Ammon's horn (tissue), 1 donor: Measurements from ENCODE around the gene ADD2.

Source experiments
- DNase-seq: peaks from one replicate; pipeline ENCODE4 v3.0.0-alpha.2; 2016; ENCODE audit warnings: low spot score

The ADD2 gene

DNA sequence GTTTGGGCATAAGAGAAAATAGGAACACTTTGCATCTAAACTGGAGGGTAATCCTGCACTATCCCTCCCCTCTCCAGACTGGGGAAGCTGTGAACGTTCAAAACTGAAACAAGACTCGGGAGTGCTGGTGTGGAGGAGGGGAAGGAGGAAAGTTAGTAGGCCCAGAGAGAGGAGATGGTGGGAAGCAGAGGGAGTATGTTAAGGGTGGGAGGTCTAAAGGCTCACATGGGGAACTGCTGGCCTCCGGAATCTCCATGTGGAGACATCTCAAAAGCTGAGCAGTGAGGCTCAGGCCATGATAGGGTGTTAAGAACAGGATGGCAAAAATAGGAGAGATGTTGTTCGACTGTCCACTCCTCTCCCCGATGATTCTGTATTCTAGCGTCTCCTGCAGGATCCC, 47.9 kb downstream of the ADD2 start:
- DNase-seq, result no peak

DNA sequence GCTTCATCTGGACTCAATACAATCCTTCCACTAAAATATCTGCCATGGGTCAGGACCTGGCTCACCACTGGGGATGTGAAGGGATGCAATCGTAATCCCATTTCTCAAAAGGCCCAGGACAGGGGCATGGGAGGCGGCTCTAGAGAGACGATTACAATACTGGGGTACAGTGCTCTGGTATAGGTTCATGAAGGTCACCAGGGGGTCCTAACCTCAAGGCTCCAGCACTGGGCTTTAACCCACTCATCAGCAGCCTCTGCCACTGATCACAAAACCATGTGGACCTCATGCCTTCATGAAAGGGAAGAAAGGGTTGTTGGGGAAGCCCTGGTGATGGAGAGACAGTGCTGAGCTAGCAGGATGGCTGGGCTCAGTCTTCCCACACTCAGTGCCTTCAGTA, 48.8 kb downstream of the ADD2 start:
- DNase-seq, result no peak

DNA sequence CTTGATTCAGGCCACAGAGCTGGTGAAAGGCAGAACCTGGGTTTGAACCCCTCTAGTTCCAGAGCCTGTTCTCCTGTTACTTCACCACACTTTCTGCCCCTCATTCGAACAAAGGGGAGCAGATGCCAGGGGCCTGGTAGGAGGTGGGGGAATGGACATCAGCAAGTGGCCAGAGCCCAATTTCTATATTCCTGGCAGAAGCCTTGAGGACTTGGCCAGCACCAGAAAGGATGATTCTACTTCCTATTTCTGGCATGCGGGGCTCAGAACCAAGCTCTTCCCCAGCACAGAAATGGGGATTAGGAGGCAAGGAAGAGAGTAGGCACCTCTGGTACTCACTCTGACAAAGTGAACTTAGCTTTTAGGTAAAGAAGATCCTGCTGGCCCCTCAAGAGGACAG, 49.3 kb downstream of the ADD2 start:
- no peak for DNase-seq

DNA sequence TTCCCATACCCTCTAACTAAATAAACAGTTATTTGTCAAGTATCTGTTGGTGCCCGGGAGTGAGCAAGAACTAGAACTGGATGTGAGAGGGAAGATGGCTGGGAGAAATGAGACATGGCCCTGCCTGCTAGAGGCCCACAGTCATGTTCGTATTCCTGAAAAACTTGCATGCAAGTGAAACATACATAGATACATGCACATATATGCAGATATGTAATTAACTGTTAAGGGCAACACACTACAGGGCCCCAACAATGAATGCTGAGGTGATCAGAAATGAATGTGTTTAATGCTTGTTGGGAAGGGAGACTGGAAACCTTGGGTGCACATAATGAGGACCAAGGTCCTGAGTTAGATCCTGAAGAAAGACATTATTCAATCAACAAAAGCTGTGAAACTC, 49.8 kb downstream of the ADD2 start:
- DNase-seq, result no peak

DNA sequence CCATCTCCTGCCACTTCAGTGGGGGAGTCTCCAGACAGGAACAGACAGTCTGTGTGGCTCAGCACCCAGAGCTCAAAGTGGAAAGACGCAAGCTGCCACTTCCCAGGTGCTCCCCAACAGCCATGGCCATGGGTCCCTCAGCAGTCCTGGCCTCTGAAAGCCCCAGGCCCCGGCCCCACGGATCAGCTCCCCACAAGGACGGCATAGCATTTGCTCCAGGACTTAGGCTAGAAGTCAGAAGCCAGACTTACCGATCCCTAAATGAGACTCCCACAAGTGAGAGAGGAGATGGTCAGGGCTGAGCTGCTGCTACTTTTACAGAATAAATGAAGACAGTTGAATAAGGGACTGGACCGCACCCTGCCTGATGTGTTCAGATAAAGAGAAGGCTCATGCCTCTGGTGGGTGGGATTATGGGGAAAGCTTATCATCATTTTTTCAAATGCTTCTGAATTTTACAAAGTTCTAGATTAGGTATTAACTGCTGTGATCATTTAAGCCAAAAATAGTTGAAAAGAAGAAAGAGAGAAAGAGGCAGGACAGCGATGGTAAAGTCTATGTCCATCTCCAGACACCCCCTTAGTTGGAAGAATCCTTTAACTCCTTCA, 50.5 kb downstream of the ADD2 start:
- DNase-seq, result no peak

DNA sequence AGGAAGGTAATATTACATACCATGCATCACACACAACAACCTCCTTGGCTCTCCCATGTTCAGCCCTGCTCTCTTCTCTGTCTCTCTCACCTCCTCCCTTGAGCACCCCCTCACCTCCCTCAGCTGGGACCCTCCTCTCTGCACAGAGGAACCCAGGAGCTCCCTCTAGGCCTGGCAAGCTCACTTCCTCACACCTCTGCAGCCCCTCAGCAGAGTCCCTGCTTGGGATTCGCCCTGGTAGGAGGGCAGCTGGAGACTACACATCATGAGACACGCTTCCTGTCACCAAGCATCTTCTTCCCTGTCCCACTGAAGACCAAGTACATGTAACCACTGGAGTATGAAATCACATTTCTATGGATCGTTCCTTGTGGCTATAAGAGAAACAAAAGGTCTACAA, 51.0 kb downstream of the ADD2 start:
- no peak for DNase-seq

DNA sequence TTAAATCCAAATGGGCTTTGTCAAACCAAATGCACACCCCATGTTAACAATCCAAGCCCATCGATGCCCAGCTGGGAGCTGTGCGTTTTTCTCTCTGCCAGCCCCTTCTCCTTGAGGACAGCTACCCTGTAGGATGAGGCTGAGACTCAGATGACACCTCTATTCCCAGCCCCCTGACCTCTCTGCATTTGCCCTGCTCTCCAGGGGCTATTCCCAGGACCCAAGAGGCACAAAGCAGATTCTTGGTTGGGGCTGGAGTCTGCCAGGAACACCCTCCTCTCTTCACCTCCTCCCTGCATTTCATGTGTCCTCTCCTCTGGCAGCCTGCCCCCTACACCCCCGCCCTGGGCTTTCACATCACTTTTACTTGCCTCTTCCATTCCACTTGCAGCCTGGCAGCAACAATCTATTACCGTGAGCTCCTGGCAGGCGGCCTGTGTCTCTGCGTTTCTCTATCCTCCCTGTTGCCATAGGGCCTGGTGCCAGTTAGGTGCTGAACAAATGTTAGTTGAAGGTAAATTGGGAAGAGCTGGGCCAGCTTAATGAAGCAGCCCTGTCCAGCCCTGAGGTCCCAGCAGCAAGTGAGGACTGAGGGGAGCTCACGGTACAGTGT, 51.8 kb downstream of the ADD2 start:
- no peak for DNase-seq

DNA sequence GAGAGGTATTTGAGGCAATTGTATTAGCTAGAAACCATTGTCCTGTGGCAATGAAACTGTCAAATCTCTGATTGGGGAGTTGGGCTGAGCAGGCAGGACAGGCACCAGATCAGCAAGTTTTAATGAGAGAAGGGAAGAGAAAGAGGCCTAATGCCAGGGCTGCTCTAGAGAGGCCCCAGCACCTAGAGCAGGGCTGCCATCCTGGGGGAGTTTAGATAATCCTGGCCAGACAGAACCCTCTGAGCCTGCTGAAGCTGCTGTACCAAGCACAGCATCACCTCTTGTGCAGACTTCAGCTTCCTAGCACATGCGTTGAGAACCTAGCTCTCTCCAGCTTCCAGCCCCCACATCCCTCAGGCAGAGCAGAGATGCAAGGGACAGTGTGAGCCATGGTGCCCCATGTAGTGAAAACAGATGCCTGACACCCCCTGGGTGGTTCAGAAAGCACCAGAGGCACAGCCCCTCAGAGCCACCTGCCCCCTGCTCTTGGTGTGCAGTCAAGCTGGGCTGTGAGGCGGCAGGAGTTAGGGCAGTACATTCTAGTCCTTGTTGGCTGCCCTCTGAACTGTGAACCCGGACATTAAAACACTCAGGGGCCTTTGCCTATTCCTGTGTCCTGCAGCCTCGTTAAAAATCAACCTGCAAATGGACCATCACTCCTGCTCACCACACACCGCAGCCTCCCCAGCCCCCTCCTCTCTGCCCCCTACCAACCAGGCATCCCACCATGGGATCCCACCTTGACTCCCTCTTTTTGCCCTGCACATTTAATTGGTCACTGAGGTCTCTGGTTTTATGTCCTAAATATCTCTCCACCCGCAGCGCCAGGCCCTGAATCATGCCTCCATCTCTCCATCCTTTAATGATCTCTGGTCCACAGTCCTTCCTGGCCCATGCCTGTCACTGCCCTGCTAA, 52.7 kb downstream of the ADD2 start:
- DNase-seq, result no peak

DNA sequence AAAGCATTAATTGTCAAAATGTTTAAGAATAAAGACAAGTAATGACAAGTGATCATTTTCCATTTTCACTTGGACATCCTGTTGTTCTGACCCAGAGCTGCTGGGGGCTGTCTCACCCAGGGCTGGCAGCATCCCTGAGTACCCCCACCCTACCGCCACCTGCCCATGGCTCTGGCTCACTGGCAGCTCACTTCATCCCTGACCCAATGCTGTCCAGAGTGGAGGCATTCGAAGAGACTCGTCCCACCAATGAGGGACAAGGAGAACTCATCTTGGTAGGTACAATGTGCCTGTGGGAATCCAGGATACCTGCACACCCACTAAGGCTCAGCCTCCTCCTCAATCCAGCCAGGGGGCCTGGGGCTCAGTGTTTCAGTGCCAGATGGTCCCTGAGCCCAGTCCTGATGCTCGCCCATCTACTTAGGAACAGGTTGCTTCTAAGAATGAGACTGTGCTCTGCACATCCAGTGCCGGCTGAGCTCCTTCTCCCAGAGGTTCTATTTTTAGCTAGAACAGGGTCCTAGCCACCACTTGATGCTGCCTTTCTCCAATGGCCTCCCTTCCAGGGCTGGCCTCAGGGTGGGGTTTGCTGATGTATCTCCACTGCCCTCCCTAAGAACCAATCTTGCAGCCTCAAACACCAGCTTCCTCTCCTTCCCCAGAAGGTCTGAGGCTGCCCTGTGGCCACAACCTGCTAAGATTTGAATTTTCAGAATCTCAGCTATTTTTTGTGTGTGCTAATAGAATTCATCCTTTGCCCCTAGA, 53.7 kb downstream of the ADD2 start:
- DNase-seq, result no peak

DNA sequence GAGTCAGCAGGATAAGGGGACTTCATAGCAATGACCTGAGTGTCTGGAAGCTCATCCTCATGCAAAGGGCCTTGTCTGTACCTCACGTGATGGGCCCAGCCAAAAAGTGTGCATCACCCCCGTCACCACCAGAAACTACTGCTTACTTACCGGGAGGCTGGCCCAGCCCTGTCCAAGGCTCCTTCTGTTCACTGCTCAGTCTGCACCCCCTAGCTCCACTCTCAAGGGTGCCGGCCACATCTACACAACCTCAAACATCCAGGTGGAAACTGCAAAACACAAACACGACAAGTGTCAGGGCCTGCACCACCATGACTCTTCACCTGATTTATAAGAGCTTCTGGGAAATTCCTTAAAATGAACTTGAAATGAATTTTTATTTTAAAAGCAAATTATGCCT, 55.1 kb downstream of the ADD2 start:
- no peak for DNase-seq

DNA sequence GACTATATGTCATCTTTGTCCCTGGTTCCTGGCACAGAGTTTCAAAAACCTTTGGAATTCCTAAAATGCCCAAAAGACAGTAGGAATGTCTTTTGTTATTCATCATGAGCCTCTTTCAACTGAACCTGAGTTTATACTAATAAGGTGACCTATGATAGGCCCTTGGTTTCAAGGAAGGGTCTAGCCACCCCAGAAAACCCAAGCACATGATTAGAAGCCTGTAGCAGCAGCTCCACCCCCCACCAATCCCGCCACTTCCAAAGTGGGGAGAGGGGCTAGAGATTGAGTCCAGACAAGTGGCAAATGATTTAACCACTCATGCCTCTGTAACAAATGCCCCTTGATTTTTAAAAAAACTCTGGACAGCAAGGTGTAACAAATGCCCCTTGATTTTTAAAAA, 56.8 kb downstream of the ADD2 start:
- DNase-seq, result no peak

DNA sequence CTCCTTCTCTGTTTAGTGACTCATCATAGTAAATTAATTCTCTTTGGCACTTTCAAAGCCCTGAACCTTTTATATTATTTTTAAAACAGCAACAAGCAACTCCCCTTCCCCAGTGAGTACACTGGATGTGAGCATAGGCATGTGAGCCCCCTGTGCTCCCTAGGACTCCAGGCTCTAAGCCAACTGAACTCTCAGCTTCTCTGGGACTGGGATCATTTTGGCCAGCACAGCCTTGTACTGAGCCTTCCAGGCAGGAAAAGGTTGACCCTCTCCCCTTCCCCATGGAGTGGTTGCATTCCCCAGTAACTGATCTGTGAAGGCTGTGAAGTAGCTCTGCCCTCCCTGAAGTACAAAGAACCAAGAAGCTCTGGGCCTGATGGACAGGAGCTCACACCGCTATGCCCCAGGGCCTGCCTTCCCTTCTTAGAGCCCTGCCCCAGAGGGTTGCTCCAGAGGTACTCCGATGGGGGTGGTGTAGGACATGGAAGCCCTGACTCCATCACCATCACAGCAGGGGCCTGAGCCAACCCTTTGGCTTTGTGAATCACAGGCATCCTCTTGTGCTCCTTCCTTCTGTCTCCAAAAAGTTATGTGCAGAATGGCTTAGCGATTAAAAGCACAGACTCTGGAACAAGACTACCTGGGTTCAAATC, 57.8 kb downstream of the ADD2 start:
- no peak for DNase-seq

DNA sequence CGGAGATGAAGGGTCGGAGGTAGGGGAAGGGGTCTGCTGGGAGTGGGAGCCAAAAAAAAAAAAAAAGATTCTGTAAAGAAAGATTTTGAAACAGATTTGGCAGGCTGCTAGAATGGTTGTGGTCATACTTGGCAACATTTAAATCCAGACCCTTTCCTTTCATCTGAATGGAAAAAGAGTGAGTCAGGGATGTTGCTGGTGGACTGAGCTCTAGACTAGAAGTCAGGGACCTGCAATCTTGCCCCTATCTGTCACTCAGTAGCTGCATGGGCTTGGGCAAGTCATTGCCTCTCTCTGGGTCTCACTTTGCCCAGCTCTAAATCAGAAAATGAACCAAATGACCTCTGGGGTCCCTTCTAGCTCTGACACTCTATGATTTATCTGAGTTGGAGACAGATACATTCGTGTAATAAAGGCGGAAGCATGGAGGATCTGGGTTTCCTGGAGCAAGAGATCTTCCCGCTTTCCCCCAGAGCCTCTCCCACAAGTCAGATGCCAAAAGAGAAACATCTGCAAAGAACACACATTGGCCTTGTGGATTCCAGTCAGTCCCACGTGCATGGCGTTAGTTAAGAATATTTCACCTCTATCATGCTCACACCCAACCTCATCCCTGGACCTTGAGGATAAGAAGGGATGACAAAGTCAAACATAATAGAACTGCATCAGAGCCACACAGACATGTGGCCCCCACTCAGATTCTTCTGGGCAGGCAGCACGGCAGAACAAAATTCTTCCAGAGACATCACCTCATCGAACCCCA, 58.5 kb downstream of the ADD2 start:
- DNase-seq, result no peak

DNA sequence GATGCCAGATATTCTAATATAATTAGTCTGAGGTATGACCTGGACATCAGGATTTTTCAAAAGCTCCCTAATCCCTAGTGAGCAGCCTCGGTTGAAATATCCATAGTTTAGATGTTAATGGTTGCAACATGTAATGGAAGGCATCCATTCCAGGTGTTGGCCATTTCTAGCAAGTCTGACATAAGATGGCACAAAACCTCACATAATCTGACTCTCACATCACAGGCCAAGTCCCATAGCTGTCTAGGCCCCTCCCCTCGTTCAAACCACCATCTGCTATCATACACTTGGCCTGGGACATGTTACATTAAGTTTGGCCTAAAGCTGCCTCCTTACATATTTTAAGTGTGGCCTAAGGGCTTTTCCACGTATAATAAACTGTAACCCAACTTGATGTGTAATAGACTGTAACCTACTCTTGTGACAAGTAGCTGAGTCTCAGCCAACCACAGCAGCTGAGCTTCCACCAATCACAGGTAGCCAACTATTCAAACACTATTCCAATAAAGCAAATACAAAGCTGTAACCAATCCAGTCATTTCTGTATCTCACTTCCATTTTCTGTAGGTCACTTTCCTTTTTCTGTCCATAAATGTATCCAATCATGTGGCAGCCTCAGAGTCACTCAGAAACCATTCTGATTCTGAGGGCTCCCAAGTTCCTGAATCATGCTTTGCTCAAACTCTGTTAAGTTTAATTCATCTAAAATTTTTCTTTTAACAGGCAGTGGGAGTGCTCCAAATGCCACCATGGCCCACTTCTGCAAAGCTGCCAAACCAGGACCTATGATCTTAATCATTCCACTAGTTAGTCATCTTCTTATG, 59.4 kb downstream of the ADD2 start:
- DNase-seq, result no peak

DNA sequence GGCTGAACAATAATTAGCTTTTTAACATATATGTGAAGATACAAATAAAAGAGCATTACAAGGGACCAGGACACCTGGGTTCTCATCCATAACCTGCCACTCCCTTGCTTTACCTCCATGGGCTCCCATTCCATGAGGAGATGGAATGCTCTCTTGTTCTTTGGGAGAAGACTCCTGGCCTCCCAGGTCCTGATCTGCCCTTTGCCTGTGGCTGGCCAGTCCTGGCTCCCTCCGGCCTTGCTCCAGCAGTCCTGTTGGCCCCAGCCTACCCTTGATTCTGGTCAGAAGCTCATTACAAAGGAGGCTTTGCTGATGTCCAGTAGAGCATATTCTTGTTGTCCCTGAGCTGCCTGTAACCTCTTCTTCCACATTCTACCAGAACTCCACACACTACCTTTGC, 60.3 kb downstream of the ADD2 start:
- DNase-seq, result no peak

DNA sequence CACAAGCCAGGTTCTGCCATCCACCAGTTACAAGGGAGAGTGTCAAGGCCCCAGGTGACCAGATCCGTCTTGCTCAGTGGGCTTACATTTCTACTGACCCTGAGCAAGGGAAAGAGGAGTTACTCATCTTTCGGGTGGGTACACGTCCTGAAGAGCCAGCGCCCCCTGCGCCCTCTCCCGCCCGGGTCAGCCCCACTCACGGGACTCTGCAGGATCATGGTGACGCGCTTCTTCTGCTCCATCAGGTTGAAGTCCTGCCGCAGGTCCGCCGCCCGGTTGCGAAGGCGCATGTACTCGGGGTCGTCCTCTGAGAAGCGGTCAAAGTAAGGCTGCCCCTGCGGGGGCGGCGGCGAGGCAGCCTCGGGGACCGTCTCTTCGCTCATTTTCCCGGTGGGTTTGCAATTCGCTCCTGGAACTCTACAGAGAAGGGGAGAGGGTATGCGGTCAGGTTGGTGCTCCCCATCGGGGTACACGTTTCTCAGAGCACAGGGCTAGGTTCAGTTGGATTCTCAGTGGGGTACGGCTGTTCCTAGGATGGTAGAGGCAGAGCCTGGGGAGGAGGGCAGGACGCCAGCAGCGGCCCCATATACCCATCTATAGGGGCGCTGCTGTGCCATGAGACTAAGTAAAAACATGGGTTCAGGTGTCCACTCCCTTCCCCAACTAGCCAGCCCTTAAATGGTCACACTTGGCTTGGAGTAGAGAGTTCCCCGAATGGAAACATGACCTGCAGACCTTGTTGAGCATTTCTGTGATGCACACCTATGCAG, 61.8 kb downstream of the ADD2 start:
- no peak for DNase-seq

DNA sequence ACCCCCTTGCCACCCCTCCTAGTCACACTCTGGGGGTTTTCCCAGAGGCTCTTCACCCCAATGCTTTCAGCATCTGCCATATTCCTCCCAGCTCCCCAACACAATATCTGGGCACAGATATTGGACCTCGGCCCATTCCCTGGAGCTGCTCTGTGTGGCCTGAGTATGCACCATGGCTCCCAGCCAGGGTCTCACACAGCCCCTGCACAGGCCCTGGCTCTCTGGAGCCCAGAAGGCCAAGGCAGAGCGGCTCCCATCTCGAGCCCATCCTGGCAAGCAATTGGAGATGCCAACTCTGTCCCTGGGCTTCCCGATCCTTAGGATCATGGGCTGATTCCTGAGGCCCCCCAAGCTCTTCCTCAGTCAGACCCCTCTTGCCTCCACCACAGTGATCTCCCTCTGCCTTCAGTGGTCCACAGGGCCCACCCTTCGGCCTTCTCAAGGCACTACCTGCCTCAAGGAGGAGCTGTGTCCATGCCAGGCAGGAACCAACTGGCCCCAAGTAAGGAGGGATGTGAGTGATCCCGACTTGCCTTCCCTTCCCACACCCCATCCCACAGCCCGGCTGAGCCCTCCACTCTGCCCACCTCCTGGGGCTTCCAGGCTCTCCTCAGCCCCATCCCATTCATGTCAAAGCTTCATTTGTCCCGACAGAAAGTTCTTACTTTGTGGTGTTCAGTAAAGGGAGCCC, 62.7 kb downstream of the ADD2 start:
- no peak for DNase-seq

DNA sequence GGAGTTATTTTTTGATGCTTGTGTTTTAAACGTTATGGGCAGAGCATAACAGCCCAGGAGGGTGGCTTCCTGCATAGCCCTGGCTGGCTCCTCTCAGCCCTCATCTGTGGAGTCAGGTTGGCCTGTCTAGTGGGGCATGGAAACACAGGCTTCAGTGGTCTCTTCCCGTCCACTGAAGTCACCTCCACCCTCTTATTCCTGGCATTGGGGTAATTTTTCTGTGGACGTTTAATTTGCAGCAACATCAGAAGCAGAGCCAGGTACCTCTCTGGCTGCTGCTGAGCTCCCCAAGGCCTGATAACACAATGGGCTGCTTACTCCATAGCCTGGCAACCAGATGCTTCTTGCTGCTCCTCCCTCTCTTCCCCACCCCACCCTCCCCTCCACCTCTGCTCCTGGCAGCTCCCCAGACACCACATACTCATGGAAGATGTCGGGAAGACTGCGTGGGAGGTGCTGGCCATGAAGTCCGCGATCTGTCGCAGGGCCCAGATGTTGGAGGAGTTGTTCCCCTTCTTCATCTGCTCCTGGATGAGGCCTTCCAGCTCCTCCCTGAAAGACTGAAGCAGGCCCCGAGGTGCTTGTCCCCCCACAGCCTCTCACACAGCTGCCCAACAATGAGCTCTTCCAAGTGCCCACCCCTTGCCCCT, 64.0 kb downstream of the ADD2 start:
- no peak for DNase-seq
